Measurements from ENCODE around the gene SMAD9. TPM values are rescaled to one million over a fixed set of nuclear protein-coding genes. Genes with fewer than 3 reads are reported as not detected.

The SMAD9 gene
- total and polyA plus RNA-seq, 2 of the 8 experiments (the other 6 are each of a cell fraction or from before 2014, with no cell fraction given): 0.45 to 1.0 TPM

DNA sequence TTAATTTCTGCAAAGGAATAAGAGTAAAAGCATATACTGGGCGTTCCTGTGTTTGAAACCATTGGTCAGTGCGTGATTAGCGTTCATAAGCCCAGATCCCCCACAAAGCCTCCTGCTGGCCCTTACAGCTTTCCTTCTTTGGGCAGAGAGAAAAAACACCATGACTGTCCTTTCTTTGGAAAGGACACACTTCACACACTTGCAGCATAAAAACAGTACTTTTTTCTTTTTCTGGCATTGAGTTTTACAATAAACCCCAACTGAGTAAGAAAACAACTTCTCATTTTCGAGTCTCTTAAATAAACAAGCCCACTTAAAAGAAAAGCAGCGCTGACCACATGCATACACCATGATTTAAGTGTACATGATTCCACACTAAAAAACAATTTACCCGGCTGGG, 35.8 kb downstream of the SMAD9 start (continued):
- TF ChIP-seq, protein P1, sequence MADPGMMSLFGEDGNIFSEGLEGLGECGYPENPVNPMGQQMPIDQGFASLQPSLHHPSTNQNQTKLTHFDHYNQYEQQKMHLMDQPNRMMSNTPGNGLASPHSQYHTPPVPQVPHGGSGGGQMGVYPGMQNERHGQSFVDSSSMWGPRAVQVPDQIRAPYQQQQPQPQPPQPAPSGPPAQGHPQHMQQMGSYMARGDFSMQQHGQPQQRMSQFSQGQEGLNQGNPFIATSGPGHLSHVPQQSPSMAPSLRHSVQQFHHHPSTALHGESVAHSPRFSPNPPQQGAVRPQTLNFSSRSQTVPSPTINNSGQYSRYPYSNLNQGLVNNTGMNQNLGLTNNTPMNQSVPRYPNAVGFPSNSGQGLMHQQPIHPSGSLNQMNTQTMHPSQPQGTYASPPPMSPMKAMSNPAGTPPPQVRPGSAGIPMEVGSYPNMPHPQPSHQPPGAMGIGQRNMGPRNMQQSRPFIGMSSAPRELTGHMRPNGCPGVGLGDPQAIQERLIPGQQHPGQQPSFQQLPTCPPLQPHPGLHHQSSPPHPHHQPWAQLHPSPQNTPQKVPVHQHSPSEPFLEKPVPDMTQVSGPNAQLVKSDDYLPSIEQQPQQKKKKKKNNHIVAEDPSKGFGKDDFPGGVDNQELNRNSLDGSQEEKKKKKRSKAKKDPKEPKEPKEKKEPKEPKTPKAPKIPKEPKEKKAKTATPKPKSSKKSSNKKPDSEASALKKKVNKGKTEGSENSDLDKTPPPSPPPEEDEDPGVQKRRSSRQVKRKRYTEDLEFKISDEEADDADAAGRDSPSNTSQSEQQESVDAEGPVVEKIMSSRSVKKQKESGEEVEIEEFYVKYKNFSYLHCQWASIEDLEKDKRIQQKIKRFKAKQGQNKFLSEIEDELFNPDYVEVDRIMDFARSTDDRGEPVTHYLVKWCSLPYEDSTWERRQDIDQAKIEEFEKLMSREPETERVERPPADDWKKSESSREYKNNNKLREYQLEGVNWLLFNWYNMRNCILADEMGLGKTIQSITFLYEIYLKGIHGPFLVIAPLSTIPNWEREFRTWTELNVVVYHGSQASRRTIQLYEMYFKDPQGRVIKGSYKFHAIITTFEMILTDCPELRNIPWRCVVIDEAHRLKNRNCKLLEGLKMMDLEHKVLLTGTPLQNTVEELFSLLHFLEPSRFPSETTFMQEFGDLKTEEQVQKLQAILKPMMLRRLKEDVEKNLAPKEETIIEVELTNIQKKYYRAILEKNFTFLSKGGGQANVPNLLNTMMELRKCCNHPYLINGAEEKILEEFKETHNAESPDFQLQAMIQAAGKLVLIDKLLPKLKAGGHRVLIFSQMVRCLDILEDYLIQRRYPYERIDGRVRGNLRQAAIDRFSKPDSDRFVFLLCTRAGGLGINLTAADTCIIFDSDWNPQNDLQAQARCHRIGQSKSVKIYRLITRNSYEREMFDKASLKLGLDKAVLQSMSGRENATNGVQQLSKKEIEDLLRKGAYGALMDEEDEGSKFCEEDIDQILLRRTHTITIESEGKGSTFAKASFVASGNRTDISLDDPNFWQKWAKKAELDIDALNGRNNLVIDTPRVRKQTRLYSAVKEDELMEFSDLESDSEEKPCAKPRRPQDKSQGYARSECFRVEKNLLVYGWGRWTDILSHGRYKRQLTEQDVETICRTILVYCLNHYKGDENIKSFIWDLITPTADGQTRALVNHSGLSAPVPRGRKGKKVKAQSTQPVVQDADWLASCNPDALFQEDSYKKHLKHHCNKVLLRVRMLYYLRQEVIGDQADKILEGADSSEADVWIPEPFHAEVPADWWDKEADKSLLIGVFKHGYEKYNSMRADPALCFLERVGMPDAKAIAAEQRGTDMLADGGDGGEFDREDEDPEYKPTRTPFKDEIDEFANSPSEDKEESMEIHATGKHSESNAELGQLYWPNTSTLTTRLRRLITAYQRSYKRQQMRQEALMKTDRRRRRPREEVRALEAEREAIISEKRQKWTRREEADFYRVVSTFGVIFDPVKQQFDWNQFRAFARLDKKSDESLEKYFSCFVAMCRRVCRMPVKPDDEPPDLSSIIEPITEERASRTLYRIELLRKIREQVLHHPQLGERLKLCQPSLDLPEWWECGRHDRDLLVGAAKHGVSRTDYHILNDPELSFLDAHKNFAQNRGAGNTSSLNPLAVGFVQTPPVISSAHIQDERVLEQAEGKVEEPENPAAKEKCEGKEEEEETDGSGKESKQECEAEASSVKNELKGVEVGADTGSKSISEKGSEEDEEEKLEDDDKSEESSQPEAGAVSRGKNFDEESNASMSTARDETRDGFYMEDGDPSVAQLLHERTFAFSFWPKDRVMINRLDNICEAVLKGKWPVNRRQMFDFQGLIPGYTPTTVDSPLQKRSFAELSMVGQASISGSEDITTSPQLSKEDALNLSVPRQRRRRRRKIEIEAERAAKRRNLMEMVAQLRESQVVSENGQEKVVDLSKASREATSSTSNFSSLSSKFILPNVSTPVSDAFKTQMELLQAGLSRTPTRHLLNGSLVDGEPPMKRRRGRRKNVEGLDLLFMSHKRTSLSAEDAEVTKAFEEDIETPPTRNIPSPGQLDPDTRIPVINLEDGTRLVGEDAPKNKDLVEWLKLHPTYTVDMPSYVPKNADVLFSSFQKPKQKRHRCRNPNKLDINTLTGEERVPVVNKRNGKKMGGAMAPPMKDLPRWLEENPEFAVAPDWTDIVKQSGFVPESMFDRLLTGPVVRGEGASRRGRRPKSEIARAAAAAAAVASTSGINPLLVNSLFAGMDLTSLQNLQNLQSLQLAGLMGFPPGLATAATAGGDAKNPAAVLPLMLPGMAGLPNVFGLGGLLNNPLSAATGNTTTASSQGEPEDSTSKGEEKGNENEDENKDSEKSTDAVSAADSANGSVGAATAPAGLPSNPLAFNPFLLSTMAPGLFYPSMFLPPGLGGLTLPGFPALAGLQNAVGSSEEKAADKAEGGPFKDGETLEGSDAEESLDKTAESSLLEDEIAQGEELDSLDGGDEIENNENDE (IDR thresholded peaks at IDR 0.05; ENCODE audit: insufficient replicate concordance, low read length): no peak
- TF ChIP-seq SUZ12 (IDR thresholded peaks at IDR 0.05; ENCODE audit: low read length) (no peak), RFX5 (IDR thresholded peaks at IDR 0.05; ENCODE audit: borderline replicate concordance, low read depth, low read length) (no peak)
